Kasumi-1 (cell line): Measurements from ENCODE around the gene AUTS2.

ENCODE experiments used
- DNase-seq, 2 experiments: peaks; one replicate each; lab custom pipeline; 2025; lab: John Stamatoyannopoulos, UW

The AUTS2 gene

GRCh38 chr7:70188901-70189650 lies 590.8 kb downstream of the AUTS2 start:
- DNase-seq, result no peak

GRCh38 chr7:70189776-70190175 lies 591.5 kb downstream of the AUTS2 start:
- no peak for DNase-seq

DNA sequence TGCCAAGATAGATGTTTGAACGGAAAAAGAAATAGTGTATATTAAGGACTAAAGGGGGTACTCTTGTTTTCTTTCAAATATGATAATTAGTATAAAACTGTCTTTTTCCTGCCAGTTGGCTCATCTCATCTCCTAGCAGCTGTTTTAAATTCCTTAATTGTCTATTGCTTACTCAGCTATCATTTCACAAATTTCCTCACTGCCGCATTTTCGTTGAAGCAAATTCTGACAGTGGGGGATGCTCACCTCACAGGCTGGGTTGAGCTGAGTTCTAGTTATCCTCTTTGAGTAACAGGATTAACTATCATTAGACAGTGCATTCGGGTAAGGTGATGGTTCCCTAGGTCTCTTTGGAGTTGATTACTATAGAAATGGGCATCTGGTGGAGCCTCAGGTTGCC lies 592.0 kb downstream of the AUTS2 start:
- DNase-seq, result no peak

- DNase-seq, result no peak
Measured at GRCh38 chr7:70193514-70193913, 595.2 kb downstream of the AUTS2 start.

GRCh38 chr7:70208236-70209063 lies 610.2 kb downstream of the AUTS2 start:
- no peak for DNase-seq

GRCh38 chr7:70210200-70210935 lies 612.1 kb downstream of the AUTS2 start:
- DNase-seq, result no peak

DNA sequence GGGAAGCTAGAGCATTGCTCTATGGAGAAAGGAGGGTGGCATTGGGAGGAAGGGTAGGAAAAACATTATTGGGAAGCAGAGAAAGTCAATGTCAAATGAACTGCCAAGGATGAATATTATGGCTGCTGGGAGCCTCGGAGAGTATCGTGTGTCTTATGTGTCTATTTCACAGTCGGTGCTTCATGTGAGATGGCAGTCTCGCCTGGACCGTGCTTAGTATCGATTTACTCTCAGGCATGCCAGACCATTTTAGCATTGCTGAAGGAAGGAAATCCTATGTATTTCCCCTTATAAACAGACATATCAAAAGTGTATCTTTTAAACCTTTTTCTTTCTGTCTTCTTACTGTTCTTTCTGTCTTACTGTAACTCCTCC lies 612.6 kb downstream of the AUTS2 start:
- no peak for DNase-seq

GRCh38 chr7:70212281-70212680 lies 614.0 kb downstream of the AUTS2 start:
- DNase-seq, result no peak

GRCh38 chr7:70214071-70214470 lies 615.8 kb downstream of the AUTS2 start:
- DNase-seq, result no peak

GRCh38 chr7:70215491-70215890 lies 617.2 kb downstream of the AUTS2 start:
- DNase-seq, result no peak

GRCh38 chr7:70217571-70217970 lies 619.3 kb downstream of the AUTS2 start:
- DNase-seq, result no peak

GRCh38 chr7:70218006-70218405 lies 619.7 kb downstream of the AUTS2 start:
- no peak for DNase-seq

GRCh38 chr7:70219061-70219460 lies 620.8 kb downstream of the AUTS2 start:
- no peak for DNase-seq

DNA sequence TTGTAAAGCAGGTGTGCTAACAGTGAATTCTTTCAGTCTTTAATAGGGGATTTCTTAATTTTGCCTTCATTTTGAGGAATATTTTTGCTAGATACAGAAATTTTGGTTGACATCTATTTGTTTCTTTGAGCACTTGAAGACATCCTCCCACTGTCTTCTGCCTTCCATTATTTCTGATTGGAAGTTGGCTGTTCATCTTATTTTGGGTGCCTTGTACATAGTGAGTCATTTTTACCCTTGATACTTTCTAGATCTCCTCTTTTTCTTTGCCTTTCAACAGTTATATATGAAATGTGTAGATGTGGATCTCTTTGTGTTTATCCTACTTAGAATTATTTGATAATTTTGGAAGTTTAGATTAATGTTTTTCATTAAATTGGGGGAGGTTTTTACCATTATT lies 631.0 kb downstream of the AUTS2 start:
- no peak for DNase-seq

DNA sequence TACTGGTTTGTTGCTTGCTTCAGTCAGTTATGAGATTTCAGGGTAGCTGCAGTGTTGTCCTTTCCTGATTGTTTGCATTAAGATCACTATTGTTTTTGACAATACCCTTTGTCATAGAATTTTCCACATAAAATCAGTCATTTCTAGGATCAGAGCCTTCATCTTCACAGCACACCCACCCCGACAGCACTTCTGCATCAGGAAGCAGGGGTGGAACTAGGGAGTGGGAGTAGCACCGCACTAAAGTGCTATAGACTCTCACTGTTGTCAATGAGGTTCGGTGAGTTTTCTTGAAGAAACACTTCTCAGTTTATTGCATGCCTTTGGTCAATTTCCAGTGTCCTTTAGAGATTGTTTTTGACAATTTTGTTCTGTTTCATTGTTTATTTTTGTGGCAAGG lies 632.5 kb downstream of the AUTS2 start:
- no peak for DNase-seq

DNA sequence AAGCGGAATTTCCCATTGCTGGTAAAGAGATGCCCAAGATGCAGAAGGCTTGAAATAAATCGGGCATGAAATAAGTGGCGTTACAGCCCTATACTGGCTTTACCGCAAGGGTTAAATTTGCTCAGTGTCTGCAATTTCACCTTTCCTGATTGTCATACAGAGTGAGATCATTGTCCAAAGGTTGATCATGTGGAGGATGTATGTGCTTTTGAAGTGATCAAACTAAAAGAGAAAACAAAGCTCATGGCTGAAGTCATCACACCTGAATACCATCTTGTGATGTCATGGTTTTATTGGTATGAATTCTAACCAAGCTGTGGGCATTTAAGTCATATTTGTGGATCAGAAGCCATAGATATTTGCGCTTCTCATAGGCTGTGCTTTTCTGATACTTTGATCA lies 635.5 kb downstream of the AUTS2 start:
- DNase-seq, result no peak

- DNase-seq, result no peak
Measured at GRCh38 chr7:70237256-70237655, 639.0 kb downstream of the AUTS2 start.

DNA sequence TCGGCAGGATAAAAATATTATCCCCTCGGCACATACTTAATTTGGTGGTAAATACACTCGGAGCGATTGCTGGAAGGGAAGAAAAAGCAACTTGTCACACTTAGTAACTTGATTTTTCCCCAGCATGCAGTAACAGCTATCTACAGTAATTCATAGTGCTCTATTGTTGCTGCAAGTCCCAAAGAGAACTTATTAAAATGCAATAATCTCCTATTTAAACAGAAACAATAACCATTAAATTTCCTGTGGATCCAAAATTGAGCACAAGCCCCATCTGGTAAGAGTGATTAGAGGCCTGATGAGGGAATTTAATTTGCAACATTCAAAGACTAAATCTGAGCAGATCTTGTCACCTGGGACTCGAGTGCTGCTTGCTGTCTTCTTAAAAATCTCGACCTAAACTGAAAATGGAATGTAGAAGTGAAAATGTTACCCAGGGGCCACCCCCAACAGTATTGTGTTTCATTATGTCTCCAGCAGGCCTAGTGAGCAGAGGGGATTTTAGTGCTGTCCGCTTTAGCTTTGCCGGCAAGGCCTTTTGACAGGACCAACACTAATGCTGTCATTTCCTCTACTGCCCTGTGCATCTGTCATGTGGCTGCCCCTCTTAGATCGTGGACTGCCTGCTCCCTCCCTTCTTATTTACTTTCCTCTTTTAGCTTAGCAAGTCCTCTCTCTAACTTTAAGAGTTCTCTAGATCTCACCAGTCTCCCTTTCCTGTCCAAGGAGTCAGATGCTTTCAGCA lies 639.7 kb downstream of the AUTS2 start:
- DNase-seq, result no peak

GRCh38 chr7:70239918-70240317 lies 641.6 kb downstream of the AUTS2 start:
- DNase-seq, result no peak

- DNase-seq, result no peak
Measured at GRCh38 chr7:70240873-70241272, 642.6 kb downstream of the AUTS2 start.

DNA sequence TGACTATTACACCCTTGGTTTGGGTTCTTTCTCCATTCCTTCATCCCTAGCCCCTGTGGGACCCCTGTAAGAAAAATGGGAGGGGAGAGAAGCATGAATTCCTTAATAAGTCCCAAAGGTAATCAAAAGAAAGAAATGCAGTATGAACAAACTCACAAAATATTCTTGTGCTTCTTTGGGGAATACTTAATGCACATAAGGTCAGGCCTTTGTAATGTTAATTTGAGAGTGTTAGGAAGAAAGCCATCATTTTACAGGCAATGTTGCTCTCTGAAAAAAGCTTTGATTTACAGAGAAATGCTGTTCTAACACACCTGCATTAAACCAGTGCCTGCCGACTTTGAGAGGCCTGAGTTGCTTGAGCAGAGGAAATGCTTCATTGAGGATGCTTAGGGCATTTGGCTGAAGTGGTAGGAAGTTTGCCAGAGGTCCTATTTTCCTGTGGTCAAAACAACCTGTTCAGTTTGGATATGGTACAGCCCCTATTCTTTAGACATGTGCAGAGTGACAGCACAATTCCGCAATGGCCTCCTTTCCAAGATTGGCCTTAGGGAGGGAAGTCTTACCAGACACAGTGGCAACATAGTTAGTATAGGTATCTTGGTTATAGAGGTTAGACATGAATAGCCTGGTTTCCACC lies 643.4 kb downstream of the AUTS2 start:
- no peak for DNase-seq

DNA sequence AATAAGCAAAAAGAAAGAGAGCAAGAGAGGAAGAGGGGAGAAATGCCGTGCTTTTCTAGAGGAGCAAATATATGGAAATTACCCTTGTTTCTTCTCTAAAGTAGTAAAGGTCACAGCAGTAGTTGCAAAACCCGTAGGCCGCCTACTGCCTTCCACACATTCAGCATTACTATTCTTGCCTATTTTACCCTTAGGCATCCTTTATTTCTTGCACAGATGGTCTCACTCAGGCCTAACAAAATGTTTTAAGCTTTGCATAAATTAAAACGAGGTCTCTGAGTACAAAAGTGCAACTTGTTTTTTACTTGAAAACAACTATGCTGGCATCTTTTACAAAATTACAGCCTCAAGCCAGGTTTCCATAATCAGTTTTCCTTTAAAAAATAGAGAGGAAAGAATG lies 644.6 kb downstream of the AUTS2 start:
- no peak for DNase-seq
